Measurements from ENCODE around the gene AIPL1.

DNA sequence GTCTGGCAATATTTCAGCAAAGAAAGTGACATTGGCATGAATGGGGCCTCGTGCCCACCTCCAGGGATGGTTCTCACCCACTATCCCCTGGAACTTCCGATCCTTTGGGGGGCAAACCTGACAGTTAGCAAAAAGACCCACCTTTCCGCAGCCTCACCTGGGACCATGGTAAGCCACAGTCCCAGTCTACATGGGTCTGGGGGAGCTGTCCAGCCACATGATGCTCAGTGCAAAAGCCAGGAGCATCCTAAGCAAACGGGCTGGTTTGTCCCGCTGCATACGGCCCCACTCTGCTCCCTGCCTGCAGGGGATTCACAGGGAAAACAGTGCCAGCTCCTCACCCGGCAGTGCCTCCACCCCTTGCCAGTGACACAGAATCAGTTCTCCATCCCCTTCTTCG is 19.3 kb downstream of the AIPL1 start:
- TF ChIP-seq, protein P1, sequence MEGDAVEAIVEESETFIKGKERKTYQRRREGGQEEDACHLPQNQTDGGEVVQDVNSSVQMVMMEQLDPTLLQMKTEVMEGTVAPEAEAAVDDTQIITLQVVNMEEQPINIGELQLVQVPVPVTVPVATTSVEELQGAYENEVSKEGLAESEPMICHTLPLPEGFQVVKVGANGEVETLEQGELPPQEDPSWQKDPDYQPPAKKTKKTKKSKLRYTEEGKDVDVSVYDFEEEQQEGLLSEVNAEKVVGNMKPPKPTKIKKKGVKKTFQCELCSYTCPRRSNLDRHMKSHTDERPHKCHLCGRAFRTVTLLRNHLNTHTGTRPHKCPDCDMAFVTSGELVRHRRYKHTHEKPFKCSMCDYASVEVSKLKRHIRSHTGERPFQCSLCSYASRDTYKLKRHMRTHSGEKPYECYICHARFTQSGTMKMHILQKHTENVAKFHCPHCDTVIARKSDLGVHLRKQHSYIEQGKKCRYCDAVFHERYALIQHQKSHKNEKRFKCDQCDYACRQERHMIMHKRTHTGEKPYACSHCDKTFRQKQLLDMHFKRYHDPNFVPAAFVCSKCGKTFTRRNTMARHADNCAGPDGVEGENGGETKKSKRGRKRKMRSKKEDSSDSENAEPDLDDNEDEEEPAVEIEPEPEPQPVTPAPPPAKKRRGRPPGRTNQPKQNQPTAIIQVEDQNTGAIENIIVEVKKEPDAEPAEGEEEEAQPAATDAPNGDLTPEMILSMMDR (conservative IDR thresholded peaks at IDR 0.05; ENCODE audit: low read length) = no peak
- no peak for TF ChIP-seq EZH2phosphoT487 (IDR thresholded peaks at IDR 0.05; ENCODE audit: borderline replicate concordance)
